Thoracic aorta (tissue), 2 donors: ENCODE data around the gene ADAMTS2. TPM values are rescaled to one million over a fixed set of nuclear protein-coding genes. Genes with fewer than 3 reads are reported as not detected.

Experiments
- ATAC-seq: fragments of 150-250 bp; one replicate; pipeline ENCODE4 v1.8.0; 2017; ENCODE audit warnings: low read depth; ENCODE audit not compliant: insufficient number of reproducible peaks, low FRiP score
- DNase-seq: peaks from one replicate; pipeline ENCODE4 v3.0.0-alpha.2; 2020; ENCODE audit warnings: low spot score
- H3K27ac ChIP-seq, 2 donors: fragments of 200-600 bp; sonication (generic); 1 replicate in 1 of 2; 2 replicates in 1 of 2; pipeline ENCODE4 v1.5.1; 2016; ENCODE audit warnings: mild to moderate bottlenecking in 2 of 2, moderate library complexity in 2 of 2
- H3K27me3 ChIP-seq: fragments of 200-600 bp; sonication (generic); replicated peaks from 2 replicates; pipeline ENCODE4 v1.6.0; 2016; ENCODE audit warnings: mild to moderate bottlenecking; ENCODE audit not compliant: insufficient read depth
- H3K36me3 ChIP-seq: fragments of 200-600 bp; sonication (generic); one replicate; pipeline ENCODE4 v1.5.1; 2016
- H3K4me1 ChIP-seq, 2 donors: fragments of 200-600 bp; sonication (generic); 1 replicate in 1 of 2; 2 replicates in 1 of 2; pipeline versions ENCODE4 v1.5.1 to v1.6.0; 2016; ENCODE audit warnings: low read depth in 2 of 2, mild to moderate bottlenecking in 1 of 2; ENCODE audit not compliant: control insufficient read depth in 1 of 2
- H3K4me3 ChIP-seq: fragments of 200-600 bp; sonication (generic); 2 replicates; pipeline ENCODE4 v1.5.1; 2016; ENCODE audit warnings: mild to moderate bottlenecking
- H3K9me3 ChIP-seq: fragments of 200-600 bp; sonication (generic); 2 replicates; pipeline ENCODE4 v1.5.1; 2016
- total RNA-seq, 2 donors: library from RNA; depleted of rRNA; stranded (reverse); fragments of >200 nt; gene quantifications; one replicate each; pipeline versions ENCODE4 v1.1.0 to v1.2.3, GENCODE V29; 2016
- TF ChIP-seq, protein P1 (sequence below): fragments of 200-600 bp; sonication (generic); IDR thresholded peaks from one replicate; pipeline ENCODE4 v1.5.1; 2019; ENCODE audit warnings: antibody characterized with exemption

Gene ADAMTS2
- total RNA-seq, 2 donors from 2014 or later = 34.4 to 60.7 TPM

DNA sequence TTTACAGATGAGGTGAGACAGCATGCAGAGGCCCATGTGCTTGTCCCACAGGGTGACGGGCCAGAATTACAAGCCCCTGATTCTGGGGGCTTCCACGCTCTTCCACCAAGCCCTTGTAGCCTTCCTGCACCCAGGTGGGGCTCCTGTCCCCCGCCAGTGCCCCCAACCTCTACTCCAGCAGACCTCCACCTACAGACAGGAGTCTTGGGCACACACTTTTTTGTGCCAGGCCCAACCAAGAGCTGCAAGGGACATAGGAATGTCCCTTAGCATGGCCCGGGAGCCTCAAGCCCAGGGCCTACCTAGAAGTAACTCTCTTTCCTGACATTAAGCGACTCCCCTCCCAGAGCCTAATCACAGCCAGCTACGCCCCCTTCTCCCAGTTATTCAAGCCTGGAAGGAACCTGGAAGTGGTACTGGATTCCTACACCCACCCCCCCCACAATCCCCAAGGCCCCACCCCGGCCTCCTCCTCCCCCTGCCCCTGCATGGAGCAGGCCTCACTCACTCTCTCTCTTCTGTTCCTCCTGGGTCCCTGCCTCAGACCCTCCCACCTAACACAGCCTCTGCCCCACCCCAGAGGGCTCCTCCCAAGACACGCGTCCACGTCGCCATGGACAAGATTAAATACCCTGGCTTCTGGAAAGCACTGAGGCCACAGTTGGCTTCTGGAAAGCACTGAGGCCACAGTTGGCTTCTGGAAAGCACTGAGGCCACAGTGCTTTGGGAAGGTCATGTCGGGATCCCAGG lies 30.5 kb downstream of the ADAMTS2 start:
- Histone ChIP-seq H3K4me3 (peak overlapping the region; percentile 32), H3K27me3 (no peaks in the 10 kb centered on the region), H3K9me3 (no peaks in the 10 kb centered on the region), H3K27ac (peak overlapping the region in 1 of 2 donors; percentile 54), H3K36me3 (no peaks in the 10 kb centered on the region), H3K4me1 (peaks cover 3 to 19% of the 10 kb centered on the region in 2 donors)
- DNase-seq (no peak), ATAC-seq (no peak)
- TF ChIP-seq, protein P1, sequence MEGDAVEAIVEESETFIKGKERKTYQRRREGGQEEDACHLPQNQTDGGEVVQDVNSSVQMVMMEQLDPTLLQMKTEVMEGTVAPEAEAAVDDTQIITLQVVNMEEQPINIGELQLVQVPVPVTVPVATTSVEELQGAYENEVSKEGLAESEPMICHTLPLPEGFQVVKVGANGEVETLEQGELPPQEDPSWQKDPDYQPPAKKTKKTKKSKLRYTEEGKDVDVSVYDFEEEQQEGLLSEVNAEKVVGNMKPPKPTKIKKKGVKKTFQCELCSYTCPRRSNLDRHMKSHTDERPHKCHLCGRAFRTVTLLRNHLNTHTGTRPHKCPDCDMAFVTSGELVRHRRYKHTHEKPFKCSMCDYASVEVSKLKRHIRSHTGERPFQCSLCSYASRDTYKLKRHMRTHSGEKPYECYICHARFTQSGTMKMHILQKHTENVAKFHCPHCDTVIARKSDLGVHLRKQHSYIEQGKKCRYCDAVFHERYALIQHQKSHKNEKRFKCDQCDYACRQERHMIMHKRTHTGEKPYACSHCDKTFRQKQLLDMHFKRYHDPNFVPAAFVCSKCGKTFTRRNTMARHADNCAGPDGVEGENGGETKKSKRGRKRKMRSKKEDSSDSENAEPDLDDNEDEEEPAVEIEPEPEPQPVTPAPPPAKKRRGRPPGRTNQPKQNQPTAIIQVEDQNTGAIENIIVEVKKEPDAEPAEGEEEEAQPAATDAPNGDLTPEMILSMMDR = no peak

DNA sequence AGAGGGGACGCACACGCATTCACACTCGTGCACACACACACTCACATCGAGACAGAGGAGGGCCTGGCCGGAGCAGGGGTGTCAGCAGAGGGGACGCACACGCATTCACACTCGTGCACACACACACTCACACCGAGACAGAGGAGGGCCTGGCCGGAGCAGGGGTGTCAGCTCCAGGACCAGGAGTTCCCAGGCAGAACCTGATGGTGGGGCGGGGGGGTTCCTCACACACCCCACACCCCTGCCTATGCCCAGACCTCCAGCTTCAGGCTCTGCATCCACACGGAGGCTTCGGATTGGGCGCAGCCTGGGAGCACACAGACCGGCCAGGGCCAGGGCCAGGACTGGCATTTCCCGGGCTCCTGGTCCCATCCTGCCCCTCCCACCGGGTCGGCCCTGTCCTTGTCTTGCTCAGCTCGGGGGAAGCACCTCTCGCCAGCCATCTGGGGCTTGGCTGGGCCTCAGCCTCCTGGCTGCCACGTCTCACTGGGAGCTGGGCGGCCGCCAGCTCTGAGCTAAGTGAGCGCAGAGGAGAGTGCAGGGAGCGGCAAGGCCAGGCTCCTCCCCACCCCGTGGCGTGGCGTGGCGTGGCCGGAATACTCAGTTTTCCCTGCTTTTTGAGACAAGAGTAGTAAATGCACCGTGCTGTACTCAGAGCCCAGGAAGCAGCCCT lies 31.3 kb downstream of the ADAMTS2 start:
- peaks cover 3 to 16% of the 10 kb centered on the region in 2 donors for H3K4me1 ChIP-seq
- peak overlapping the region; percentile 32 for H3K4me3 ChIP-seq
- H3K36me3 ChIP-seq = no peaks in the 10 kb centered on the region
- TF ChIP-seq, protein P1 = no peak
- H3K9me3 ChIP-seq = no peaks in the 10 kb centered on the region
- peak overlapping the region in 1 of 2 donors; percentile 54 for H3K27ac ChIP-seq
- no peaks in the 10 kb centered on the region for H3K27me3 ChIP-seq
- DNase-seq = peak; percentile 48
- ATAC-seq = peak; percentile 67

DNA sequence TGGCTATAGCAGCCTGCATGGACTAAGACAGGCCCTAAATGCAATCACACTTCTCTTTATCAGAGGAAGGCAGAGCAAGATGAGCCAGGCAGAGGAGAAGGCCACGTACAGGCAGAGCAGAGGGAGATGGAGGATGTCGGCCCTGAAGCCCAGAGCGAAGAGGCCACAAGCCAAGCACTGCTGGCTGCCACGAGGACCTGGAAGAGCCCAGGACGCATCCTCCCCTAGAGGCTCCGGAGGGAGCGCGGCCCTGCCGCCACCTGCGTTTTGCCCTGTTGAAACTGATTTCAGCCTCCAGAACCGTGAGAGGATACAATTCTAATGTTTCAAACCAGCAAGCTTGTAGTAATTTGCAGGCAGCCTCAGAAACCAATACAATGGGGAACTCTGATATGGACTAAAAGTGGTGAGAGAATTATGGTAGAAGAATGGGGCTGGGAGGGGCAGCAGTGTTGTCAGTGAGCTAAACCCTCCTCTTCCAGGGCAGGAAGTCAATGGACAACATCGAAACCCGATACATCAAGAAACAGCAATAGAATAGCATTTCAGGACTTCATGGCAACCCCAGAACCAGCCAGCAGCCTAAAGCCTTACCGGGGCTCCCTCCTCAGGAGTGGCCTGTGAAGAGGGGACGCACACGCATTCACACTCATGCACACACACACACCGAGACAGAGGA lies 32.6 kb downstream of the ADAMTS2 start:
- ATAC-seq (no peak), DNase-seq (no peak)
- no peak overlapping the region for H3K27ac ChIP-seq
- H3K36me3 ChIP-seq = no peaks in the 10 kb centered on the region
- H3K4me1 ChIP-seq = peaks cover 3 to 16% of the 10 kb centered on the region in 2 donors
- H3K9me3 ChIP-seq = no peaks in the 10 kb centered on the region
- no peaks in the 10 kb centered on the region for H3K27me3 ChIP-seq
- TF ChIP-seq, protein P1 = no peak
- no peak overlapping the region for H3K4me3 ChIP-seq

DNA sequence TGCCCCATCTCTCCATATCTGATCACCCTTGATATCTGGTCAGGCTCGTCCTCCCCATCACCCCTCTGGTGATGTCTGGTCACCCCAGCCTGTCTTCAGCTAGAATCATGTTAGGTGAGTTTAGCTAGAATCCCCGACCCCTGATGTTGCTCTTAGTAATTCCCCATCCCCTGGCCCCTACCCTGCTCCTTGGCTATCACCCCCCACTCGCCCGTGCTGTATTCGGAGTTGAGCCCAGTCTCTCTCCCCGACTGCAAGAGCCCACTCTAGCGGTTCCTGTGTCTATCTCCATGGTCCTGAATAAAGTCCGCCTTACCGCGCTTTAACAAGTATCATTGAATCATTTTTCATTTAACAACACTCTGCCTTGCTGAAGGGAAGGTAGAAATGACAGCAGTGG lies 33.7 kb downstream of the ADAMTS2 start:
- DNase-seq (no peak), ATAC-seq (no peak)
- Histone ChIP-seq H3K27ac (no peak overlapping the region), H3K4me1 (peaks cover 3 to 16% of the 10 kb centered on the region in 2 donors), H3K9me3 (no peaks in the 10 kb centered on the region), H3K4me3 (no peak overlapping the region), H3K27me3 (no peaks in the 10 kb centered on the region), H3K36me3 (no peaks in the 10 kb centered on the region)
- TF ChIP-seq, protein P1 = no peak

DNA sequence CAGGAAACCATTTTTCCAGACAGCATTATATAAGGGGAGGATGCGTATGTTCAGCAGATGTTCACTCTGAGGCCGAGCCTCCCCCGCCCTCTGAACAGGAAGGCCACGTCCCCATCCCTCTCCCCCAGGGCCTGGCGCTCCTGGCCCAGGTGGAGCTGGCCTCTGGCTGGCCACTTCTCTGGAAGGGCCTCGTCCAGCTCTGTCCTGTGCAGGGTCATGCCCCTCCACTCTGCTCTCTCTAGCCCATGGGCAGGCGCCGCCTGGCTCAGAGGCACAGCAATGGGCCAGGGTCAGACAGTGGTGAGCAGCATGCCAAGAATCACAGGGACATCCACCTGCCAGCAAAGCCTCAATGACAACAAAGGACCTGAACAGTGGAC lies 34.2 kb downstream of the ADAMTS2 start:
- Histone ChIP-seq H3K9me3 (no peaks in the 10 kb centered on the region), H3K4me3 (no peak overlapping the region), H3K27me3 (no peaks in the 10 kb centered on the region), H3K36me3 (no peaks in the 10 kb centered on the region), H3K27ac (no peak overlapping the region), H3K4me1 (peaks cover 3 to 16% of the 10 kb centered on the region in 2 donors)
- TF ChIP-seq, protein P1 = no peak
- ATAC-seq (no peak), DNase-seq (no peak)
